H1 (cell line): ENCODE measurements around the gene RPS6KL1. TPM values are rescaled to one million over a fixed set of nuclear protein-coding genes. Genes with fewer than 3 reads are reported as not detected.

ENCODE experiments used
- CTCF ChIA-PET: fragments of 300-600 bp; sonication (Branson Sonifier 250); formaldehyde crosslinking; loops from one replicate; lab custom pipeline; 2021; ENCODE audit not compliant: partially characterized antibody; lab: Charles Lee
- POLR2A ChIA-PET: fragments of 300-600 bp; sonication (Branson Sonifier 250); formaldehyde crosslinking; loops from one replicate; lab custom pipeline; 2021; ENCODE audit warnings: inconsistent platforms; ENCODE audit not compliant: partially characterized antibody; lab: Charles Lee
- DNase-seq, 2 experiments: peaks; one replicate each; pipeline versions ENCODE4 v3.0.0 to v3.0.0-alpha.2; 2010 to 2022; ENCODE audit warnings: low spot score in 2 of 2, low read depth in 1 of 2, mixed read lengths in 1 of 2
- FAIRE-seq: peaks from 2 replicates; lab custom pipeline; 2011; peaks lifted over from hg19 to GRCh38; lab: Jason Lieb, UNC
- H2AFZ ChIP-seq: 2 replicates; pipeline ENCODE4 v1.8.1; 2012; ENCODE audit warnings: low read length, inconsistent platforms
- H2AK5ac ChIP-seq: 2 replicates; pipeline ENCODE4 v1.6.1; 2013; ENCODE audit warnings: low read depth, low read length
- H2BK120ac ChIP-seq: replicated peaks from 2 replicates; pipeline ENCODE3; 2013; ENCODE audit warnings: low read depth, low read length, inconsistent platforms
- H2BK12ac ChIP-seq: 2 replicates; pipeline ENCODE4 v1.6.1; 2013; ENCODE audit warnings: low read depth, low read length
- H2BK15ac ChIP-seq: 2 replicates; pipeline ENCODE4 v1.6.1; 2013; ENCODE audit warnings: low read length
- H2BK20ac ChIP-seq: 2 replicates; pipeline ENCODE4 v1.6.1; 2013; ENCODE audit warnings: low read length
- H2BK5ac ChIP-seq: 2 replicates; pipeline ENCODE4 v1.6.1; 2013; ENCODE audit warnings: low read depth, low read length
- H3K14ac ChIP-seq: 2 replicates; pipeline ENCODE4 v1.6.1; 2013; ENCODE audit warnings: inconsistent platforms; ENCODE audit not compliant: insufficient read length
- H3K18ac ChIP-seq: 2 replicates; pipeline ENCODE4 v1.6.1; 2013; ENCODE audit warnings: low read length; ENCODE audit errors: extremely low read depth
- H3K23ac ChIP-seq: 2 replicates; pipeline ENCODE4 v1.6.1; 2013; ENCODE audit warnings: inconsistent platforms; ENCODE audit not compliant: insufficient read length
- H3K23me2 ChIP-seq: 2 replicates; pipeline ENCODE4 v1.6.1; 2013; ENCODE audit warnings: low read depth, low read length
- H3K27ac ChIP-seq: 2 replicates; pipeline ENCODE4 v1.6.1; 2011; ENCODE audit warnings: low read depth, low read length, inconsistent platforms
- H3K27me3 ChIP-seq, 4 experiments: replicated peaks in 1 of 4; 1 replicate in 1 of 4; 2 replicates in 3 of 4; pipeline versions ENCODE4 v1.6.1 to v1.8.1; 2011 to 2013; ENCODE audit warnings: low read length in 3 of 4, mild to moderate bottlenecking in 3 of 4, inconsistent platforms in 2 of 4, mixed read lengths in 2 of 4, moderate library complexity in 1 of 4; ENCODE audit not compliant: control insufficient read depth in 3 of 4, insufficient read depth in 3 of 4; ENCODE audit errors: extremely low read depth in 1 of 4
- H3K36me3 ChIP-seq, 4 experiments: 2 replicates each; pipeline versions ENCODE4 v1.6.1 to v1.8.1; 2011 to 2013; ENCODE audit warnings: mild to moderate bottlenecking in 4 of 4, low read length in 3 of 4, moderate library complexity in 2 of 4, control low read depth in 1 of 4, inconsistent platforms in 1 of 4; ENCODE audit not compliant: insufficient read depth in 4 of 4, control insufficient read depth in 2 of 4
- H3K4ac ChIP-seq: replicated peaks from 2 replicates; pipeline ENCODE3; 2013; ENCODE audit warnings: low read length, low read depth, mixed read lengths, inconsistent platforms; ENCODE audit not compliant: insufficient read length
- H3K4me1 ChIP-seq, 4 experiments: replicated peaks in 1 of 4; 1 replicate in 1 of 4; 2 replicates in 3 of 4; pipeline versions ENCODE4 v1.6.1 to v1.8.1; 2011 to 2013; ENCODE audit warnings: low read length in 3 of 4, inconsistent platforms in 2 of 4, mixed read lengths in 1 of 4; ENCODE audit not compliant: insufficient read depth in 4 of 4, control insufficient read depth in 3 of 4
- H3K4me2 ChIP-seq, 2 experiments: 2 replicates each; pipeline versions ENCODE4 v1.6.1 to v1.8.1; 2011 to 2013; ENCODE audit warnings: low read depth in 2 of 2, low read length in 2 of 2, control low read depth in 1 of 2, inconsistent platforms in 1 of 2, mild to moderate bottlenecking in 1 of 2; ENCODE audit not compliant: insufficient read depth in 1 of 2
- H3K4me3 ChIP-seq, 4 experiments: fragments of 200-600, 300-600 bp in 1 of 4; sonication (generic), shearing (Covaris generic), sonication (Bioruptor Twin) in 1 of 4; 2 replicates each; pipeline versions ENCODE4 v1.5.1 to v1.8.1; 2011 to 2016; ENCODE audit warnings: low read length in 4 of 4, low read depth in 3 of 4, control low read depth in 2 of 4, inconsistent platforms in 2 of 4, mild to moderate bottlenecking in 2 of 4, mixed read lengths in 1 of 4, moderate library complexity in 1 of 4; ENCODE audit not compliant: insufficient read depth in 2 of 4; ENCODE audit errors: extremely low read depth in 1 of 4
- H3K56ac ChIP-seq: replicated peaks from 2 replicates; pipeline ENCODE3; 2013; ENCODE audit warnings: low read depth, mild to moderate bottlenecking, mixed read lengths, low read length, inconsistent platforms; ENCODE audit not compliant: insufficient read length
- H3K79me1 ChIP-seq: 2 replicates; pipeline ENCODE4 v1.6.1; 2013; ENCODE audit warnings: low read depth, low read length, control low read depth
- H3K79me2 ChIP-seq, 2 experiments: 2 replicates each; pipeline versions ENCODE4 v1.6.1 to v1.8.1; 2012 to 2013; ENCODE audit warnings: low read length in 2 of 2, mild to moderate bottlenecking in 2 of 2, inconsistent platforms in 1 of 2; ENCODE audit not compliant: insufficient read depth in 2 of 2, control insufficient read depth in 1 of 2
- H3K9ac ChIP-seq, 4 experiments: replicated peaks in 1 of 4; 1 replicate in 1 of 4; 2 replicates in 3 of 4; pipeline versions ENCODE4 v1.6.1 to v1.8.1; 2011 to 2013; ENCODE audit warnings: low read depth in 3 of 4, low read length in 3 of 4, control low read depth in 2 of 4, mild to moderate bottlenecking in 2 of 4, moderate library complexity in 2 of 4, inconsistent platforms in 1 of 4; ENCODE audit errors: extremely low read depth in 1 of 4
- H3K9me3 ChIP-seq, 2 experiments: 2 replicates each; pipeline versions ENCODE4 v1.6.1 to v1.8.1; 2012 to 2013; ENCODE audit warnings: mild to moderate bottlenecking in 2 of 2, moderate library complexity in 2 of 2, control low read depth in 1 of 2, inconsistent platforms in 1 of 2, low read depth in 1 of 2, low read length in 1 of 2, mixed read lengths in 1 of 2; ENCODE audit not compliant: insufficient read depth in 2 of 2
- H4K20me1 ChIP-seq, 2 experiments: replicated peaks in 1 of 2; 2 replicates each; pipeline versions ENCODE3 to v1.8.1; 2011 to 2013; ENCODE audit warnings: inconsistent platforms in 2 of 2, low read length in 2 of 2, mild to moderate bottlenecking in 1 of 2; ENCODE audit not compliant: insufficient read depth in 2 of 2, control insufficient read depth in 1 of 2
- H4K5ac ChIP-seq: 2 replicates; pipeline ENCODE4 v1.6.1; 2013; ENCODE audit warnings: low read length, low read depth, mixed read lengths, inconsistent platforms; ENCODE audit not compliant: insufficient read length
- H4K8ac ChIP-seq: 2 replicates; pipeline ENCODE4 v1.8.0; 2013; ENCODE audit warnings: mild to moderate bottlenecking, moderate library complexity, low read length, inconsistent platforms; ENCODE audit not compliant: insufficient read depth; ENCODE audit errors: extremely low read depth
- H4K91ac ChIP-seq: replicated peaks from 2 replicates; pipeline ENCODE3; 2013; ENCODE audit warnings: low read length, mixed read lengths, inconsistent platforms; ENCODE audit not compliant: insufficient read length
- KDM1A ChIP-seq: fragments of 200-600, 300-600 bp; sonication (generic); IDR thresholded peaks from 2 replicates; pipeline ENCODE4 v1.7.1; 2016; ENCODE audit warnings: mild to moderate bottlenecking, low read length, borderline replicate concordance
- RXRA ChIP-seq: IDR thresholded peaks from 2 replicates; pipeline ENCODE4 v1.6.1; 2011; ENCODE audit warnings: low read depth, mild to moderate bottlenecking, low read length, moderate library complexity; ENCODE audit not compliant: insufficient read depth
- WGBS, 2 experiments: shearing (Covaris generic) in 1 of 2; methylation state at CpG; one replicate each; pipeline versions ENCODE4 v1.1.6 to v1.1.7; 2013 to 2015; ENCODE audit warnings: low lambda C conversion rate in 2 of 2, mixed read lengths in 2 of 2, inconsistent platforms in 1 of 2, low coverage in 1 of 2, missing lambda C conversion rate in 1 of 2; ENCODE audit not compliant: insufficient replicate concordance in 2 of 2, insufficient coverage in 1 of 2, insufficient read length in 1 of 2; ENCODE audit errors: extremely low coverage in 1 of 2, missing lambda C conversion rate in 1 of 2; 5-methylcytosine and 5-hydroxymethylcytosine counted together
- polyA plus RNA-seq, 7 experiments: library from polyadenylated mRNA; depleted of rRNA in 3 of 7; stranded (reverse) in 5 of 7; unstranded in 2 of 7; fragments of >200 nt in 5 of 7; fragments of 200-250 nt in 2 of 7; gene quantifications; 1 replicate in 5 of 7; 2 replicates in 1 of 7; 4 replicates in 1 of 7; pipeline versions ENCODE4 v1.2.1 to v1.2.3, GENCODE V29; 2011 to 2013; ENCODE audit warnings: missing spikeins in 2 of 7, mixed read lengths in 2 of 7
- total RNA-seq: library from RNA; stranded (reverse); fragmentation: NEBNext Ultra II Directional; extraction: Animal tissue kit (Norgen Biotek cat#: 25700); gene quantifications from 2 replicates; pipeline ENCODE4 v1.2.1, GENCODE V29; 2021

RPS6KL1 gene
- total and polyA plus RNA-seq, 2 of the 8 experiments (the other 6 are each of a cell fraction or from before 2014, with no cell fraction given), result 9.8 to 13.8 TPM

- Histone ChIP-seq H3K4me1 (peaks cover 2 to 30% (median 15%) of the 10 kb centered on the region in 4 experiments), H3K23me2 (peaks cover 11% of the 10 kb centered on the region), H3K18ac (no peak overlapping the region), H4K5ac (no peak overlapping the region), H2AFZ (no peak overlapping the region), H2BK20ac (no peak overlapping the region), H3K4me3 (no peak overlapping the region), H3K27me3 (peaks cover 0 to 13% (median 12%) of the 10 kb centered on the region in 4 experiments; a peak in 5 of 7 replicates), H3K36me3 (no peaks in the 10 kb centered on the region), H2BK12ac (peak overlapping the region; percentile 29; the same call in 1 of the 2 replicates), H2BK120ac (no peak overlapping the region), H3K56ac (no peak overlapping the region), H4K8ac (peak overlapping the region; percentile 0; the same call in 1 of the 2 replicates), H3K23ac (no peak overlapping the region), H2AK5ac (peak overlapping the region; percentile 5; the same call in 1 of the 2 replicates), H3K27ac (no peak overlapping the region), H2BK15ac (no peak overlapping the region), H2BK5ac (peak overlapping the region; percentile 3; the same call in 1 of the 2 replicates), H4K20me1 (no peaks in the 10 kb centered on the region), H3K79me2 (no peaks in the 10 kb centered on the region), H3K4ac (no peak overlapping the region), H3K79me1 (no peaks in the 10 kb centered on the region), H3K14ac (no peak overlapping the region), H4K91ac (peak overlapping the region; percentile 34), H3K9me3 (no peaks in the 10 kb centered on the region), H3K9ac (no peak overlapping the region), H3K4me2 (no peak overlapping the region)
- WGBS, 2 experiments, result 94% methylated on average over 18 of the region's 18 CpGs; no CpG with 5 or more reads in 1 of the 2 experiments
- no peak for FAIRE-seq
- CTCF ChIA-PET, result interaction anchor here (0.9 to 5.3 kb wide), 13 partner anchors 7 to 136 kb away, joined by 3 to 37 read pairs (median 6); partner anchors contain the start of gene EIF2B2
- POLR2A ChIA-PET, result interaction anchor here (0.9 to 3.2 kb wide), 6 partner anchors 15 to 174 kb away, joined by 3 to 17 read pairs (median 3); partner anchors contain the start of gene NEK9
- peak; percentile 54 for TF ChIP-seq KDM1A
- no peak for TF ChIP-seq RXRA
- DNase-seq, result no peak
Measured at GRCh38 chr14:74952697-74953484, 29.8 kb upstream of the RPS6KL1 start.
